OCI-LY1 (cell line): ENCODE data around the gene RALBP1.

Source experiments
- CTCF ChIP-seq: fragments of 200-600 bp; sonication (generic), shearing (Covaris generic); IDR thresholded peaks from 2 replicates; pipeline ENCODE4 v1.5.1; 2017; ENCODE audit warnings: mild to moderate bottlenecking, antibody characterized with exemption, low read length, moderate library complexity, mixed read lengths
- EZH2 ChIP-seq: fragments of 200-600 bp; sonication (generic), shearing (Covaris generic); IDR thresholded peaks from 2 replicates; pipeline ENCODE4 v1.8.0; 2017; ENCODE audit warnings: borderline replicate concordance, mixed run types, mild to moderate bottlenecking, antibody characterized with exemption, low read length, moderate library complexity, mixed read lengths

GRCh38 chr18:9537677-9538076 is 62.4 kb downstream of the RALBP1 start:
- no peak for TF ChIP-seq CTCF
- TF ChIP-seq EZH2: no peak
